ENCODE data around the gene TPM4.
"Not testable (repeated sequence)": the region's sequence is repeated elsewhere in the genome, so short reads cannot be mapped to it uniquely, and the experiment has no call there.

TPM4 gene

DNA sequence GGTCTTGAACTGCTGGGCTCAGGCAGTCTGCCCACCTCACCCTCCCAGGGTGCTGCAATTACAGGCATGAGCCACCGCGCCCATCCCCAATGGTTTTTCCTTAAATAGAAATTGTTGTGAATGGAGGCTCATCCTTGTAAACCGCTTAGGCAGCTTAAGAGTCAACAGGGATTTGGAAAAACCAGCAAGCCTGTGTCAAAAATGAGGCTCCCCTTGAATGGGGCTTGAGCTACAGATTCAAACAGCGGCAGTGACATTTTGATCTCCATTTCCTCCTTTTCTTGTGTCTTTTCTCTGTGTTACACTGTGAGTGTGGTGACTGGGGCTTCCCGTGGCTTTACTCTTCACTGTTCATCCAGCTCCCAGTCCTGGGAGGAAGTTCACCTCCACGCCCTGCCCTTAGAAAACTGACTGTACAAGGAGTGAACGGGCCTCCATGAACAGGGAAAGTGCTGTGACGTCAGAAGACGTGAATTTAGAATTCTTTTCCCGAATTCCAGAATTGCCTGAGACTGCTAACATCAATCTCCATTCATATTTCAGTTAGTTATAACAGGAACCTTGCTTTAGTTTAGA, 20.1 kb downstream of the TPM4 start:
- no peak for DNase-seq (ENCODE audit: low spot score)

DNA sequence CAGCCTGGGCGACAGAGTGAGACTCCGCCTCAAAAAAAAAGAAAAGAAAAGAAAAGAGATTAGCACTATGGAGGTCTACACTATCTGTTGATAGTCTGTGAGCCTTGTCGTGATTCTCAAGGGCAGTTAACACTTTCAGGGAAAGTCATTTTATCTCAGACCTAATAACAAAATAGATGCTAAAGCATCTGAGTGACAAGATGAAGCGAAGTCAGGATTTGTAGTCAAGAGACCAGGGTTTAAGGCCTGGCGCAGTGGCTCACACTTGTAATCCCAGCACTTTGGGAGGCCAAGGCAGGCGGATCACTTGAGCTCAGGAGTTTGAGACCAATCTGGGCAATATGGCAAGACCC, 22.1 kb downstream of the TPM4 start:
- DNase-seq (ENCODE audit: low spot score) = no peak

DNA sequence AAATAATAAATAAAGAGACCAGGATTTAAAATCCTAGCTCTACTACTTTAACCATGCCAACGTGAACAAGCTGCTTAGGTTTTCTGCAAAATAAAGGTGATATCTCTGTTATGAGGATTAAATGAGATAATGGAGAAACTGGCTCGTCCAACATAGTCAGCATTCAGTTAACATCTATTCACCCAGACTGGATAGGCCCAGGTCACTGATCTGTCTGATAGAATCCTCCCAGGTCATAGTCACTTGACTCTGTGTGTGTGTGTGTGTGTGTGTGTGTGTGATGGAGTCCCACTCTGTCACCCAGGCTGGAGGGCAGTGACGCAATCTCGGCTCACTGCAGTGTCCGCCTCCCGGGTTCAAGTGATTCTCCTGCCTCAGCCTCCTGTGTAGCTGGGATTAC, 22.5 kb downstream of the TPM4 start:
- DNase-seq (ENCODE audit: low spot score) = no peak

DNA sequence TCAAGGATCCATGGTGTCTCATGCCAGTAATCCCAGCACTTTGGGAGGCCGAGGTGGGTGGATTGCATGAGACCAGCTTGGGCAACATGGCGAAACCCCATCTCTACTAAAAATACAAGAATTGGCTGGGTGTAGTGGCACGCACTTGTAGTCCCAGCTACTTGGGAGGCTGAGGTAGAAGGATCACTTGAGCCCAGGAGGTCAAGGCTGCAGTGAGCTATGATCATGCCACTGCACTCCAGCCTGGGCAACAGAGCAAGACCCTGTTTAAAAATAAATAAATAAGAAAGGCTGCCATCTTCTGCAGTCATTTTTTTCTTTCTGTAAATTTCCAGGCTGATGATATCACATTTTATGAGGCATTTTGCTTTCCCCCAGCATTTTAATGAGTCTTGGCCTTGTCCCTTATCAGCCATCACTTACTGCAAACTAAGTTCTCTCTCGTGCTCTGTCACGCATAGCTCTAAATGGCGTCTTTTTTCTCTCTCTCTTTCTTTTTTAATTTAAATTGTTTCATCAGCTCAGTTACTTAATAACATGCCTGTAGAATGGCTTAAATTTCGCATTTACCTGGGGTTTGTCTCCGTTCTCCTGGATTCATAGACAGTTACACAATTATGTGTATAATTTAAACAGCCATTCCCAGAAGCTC, 23.1 kb downstream of the TPM4 start:
- not testable (repeated sequence) for DNase-seq (ENCODE audit: low spot score)

DNA sequence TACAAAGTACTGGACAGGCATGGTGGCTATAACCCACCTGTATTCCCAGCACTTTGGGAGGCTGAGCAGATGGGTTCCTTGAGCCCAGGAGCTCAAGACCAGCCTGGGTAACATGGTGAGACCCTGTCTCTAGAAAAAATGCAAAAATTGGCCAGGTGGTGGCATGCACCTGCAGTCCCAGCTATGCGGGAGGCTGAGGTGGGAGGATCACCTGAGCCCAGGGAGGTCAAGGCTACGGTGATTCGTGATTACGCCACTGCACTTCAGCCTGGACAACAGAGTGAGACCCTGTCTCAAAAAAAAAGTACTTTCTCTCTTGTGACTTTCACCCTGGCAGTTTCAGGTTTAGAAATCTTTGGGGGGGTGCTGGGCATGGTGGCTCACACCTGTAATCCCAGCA, 24.2 kb downstream of the TPM4 start:
- DNase-seq (ENCODE audit: low spot score) = no peak

DNA sequence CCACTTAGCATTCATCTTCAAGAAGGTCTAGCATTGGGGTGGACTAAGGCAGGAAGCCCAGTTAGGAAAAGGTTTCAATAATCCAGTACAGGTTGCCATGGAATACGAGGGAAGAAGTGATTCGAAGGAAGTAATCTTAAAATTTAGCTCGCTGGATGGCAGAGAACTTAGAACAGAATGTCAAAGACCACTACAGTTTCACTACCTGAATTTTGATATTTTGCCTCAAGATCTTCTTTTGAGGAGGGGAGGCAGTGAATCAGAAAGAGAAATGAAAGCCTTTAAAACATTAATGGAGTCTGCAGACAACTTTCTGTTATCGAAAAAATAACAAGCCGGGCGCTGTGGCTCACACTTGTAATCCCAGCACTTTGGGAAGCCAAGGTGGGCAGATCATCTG, 28.4 kb downstream of the TPM4 start:
- no peak for DNase-seq (ENCODE audit: low spot score)

DNA sequence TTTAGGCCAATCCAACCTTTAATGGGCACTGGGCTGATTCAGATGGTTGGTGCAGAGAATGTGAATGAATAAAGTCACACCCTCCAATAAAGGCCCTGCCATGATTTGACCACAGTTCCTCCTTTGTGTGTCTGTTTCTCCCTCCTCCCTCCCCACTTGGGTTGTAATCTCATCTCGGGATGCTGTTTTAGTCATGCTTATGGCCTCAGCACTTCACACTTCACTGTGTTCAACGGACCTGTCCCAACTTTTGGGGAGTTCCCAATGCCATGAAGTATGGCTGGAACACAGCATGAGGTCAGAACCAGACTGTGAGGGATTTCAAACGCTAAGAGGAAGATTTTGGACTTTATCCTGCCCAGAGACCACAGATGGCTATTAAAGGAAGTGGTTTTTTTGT, 29.8 kb downstream of the TPM4 start:
- DNase-seq (ENCODE audit: low spot score) = no peak

DNA sequence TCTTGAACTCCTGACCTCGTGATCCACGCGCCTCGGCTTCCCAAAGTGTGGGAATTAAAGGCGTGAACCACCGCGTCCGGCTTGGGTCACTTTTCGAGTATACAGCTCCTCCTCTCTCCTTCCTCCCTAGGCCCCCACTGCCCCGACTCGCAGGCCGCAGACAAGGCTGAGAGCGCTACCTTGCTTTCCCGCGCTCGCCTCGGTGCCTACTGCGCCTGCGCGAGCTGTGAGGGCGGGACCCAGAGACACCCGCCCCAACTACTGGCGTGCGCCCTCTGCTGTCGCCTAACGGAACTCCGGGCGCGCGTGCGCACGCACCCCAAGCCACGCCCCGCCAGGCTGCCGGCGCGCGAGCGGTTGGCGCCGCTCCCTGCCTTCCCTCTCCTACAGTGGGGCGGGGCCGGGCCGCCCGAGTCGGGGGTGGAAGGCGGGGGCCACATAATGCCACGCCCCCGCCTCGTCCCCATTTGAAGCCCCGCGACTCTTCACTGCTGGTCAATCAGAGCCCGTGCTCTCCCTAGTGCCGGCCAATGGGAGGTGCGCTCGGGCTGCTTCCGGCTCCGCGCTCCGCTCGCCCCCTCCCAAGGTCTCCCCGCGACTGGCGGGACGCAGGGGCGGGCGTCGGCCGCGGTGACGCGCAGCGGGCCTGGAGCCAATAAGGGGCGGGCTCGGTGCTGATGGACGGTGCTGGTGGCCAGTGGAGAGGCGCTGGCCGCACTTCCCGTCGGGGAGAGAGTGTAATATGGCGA, 35.0 kb downstream of the TPM4 start, which contains the start of gene RAB8A:
Gene RAB8A (plus strand): TSS at position 730 of the 749 bp plus-strand sequence. CDS start 13 bp downstream, at position 743.
- DNase-seq (ENCODE audit: low spot score) = peak; percentile 99

DNA sequence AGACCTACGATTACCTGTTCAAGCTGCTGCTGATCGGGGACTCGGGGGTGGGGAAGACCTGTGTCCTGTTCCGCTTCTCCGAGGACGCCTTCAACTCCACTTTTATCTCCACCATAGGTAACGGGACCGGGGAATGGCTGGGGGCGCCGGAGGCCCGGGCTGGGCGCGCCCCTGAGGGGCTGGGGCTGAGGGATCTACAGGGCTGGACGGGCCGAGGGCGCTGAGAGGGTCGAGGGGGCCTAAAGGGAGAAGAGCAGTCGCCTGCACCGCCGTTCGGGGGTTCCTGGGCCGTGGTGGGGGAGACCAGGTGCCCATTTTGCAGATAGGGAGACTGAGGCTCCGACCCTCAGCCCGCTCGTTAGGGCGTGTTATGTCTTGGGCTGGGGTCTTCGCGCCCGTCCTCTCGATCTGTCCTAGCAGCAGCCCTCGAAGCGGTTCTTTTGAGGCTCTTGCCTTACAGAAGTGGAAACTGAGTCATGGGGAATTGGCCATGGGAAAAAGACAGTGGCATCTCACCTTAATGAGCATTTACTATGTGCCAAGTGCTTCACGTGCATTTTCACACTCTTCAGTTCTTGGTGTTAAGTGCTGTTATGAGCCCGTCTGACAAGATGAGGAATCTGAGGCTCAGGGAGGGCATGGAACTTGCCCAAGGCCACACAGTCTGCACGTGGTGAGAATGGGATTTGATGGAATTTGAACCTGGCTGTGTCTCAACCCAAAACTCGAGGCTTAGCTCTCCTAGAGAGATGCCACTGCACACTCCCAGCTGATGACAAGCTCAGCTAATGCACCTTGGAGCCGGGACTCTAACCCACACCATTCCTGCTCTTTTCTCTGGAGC, 35.8 kb downstream of the TPM4 start:
- DNase-seq (ENCODE audit: low spot score) = no peak

DNA sequence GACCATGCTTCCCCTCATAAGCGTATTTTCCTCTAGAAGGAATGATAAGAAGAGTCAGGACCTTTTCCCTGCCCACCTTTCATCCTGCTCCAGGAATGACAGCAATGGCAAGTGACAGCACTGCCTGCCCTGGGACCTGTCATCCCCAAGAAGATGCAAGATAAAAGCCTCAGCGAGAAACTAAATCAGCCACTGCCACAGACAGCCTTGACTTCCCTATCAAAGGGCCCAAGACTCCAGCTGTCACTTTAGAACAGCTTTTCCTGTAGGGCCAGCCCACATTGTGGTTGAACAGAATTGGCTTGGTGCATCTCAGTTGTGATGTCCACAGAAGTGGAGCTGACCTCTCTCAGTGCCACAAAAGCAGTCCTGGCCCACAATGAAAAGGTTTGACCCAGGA, 36.5 kb downstream of the TPM4 start:
- no peak for DNase-seq (ENCODE audit: low spot score)

DNA sequence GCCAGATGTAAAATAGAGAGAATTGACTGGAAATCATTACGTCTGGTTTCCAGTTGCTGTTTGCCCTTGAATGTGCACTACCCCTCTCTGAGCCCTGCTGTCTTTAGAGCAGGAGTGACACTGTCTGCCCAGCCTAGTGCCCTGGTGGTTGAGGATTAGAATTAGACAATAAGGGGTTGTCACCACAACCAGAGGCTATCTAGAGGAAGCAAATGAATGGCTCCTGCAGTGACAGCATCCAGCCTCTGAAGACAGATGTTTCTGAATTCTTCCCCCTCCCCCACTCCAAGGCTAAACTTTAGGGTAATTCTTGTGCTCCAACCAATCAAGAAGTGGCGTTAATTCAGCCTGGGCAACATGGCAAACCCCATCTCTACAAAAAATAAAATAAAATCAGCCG, 37.4 kb downstream of the TPM4 start:
- no peak for DNase-seq (ENCODE audit: low spot score)

DNA sequence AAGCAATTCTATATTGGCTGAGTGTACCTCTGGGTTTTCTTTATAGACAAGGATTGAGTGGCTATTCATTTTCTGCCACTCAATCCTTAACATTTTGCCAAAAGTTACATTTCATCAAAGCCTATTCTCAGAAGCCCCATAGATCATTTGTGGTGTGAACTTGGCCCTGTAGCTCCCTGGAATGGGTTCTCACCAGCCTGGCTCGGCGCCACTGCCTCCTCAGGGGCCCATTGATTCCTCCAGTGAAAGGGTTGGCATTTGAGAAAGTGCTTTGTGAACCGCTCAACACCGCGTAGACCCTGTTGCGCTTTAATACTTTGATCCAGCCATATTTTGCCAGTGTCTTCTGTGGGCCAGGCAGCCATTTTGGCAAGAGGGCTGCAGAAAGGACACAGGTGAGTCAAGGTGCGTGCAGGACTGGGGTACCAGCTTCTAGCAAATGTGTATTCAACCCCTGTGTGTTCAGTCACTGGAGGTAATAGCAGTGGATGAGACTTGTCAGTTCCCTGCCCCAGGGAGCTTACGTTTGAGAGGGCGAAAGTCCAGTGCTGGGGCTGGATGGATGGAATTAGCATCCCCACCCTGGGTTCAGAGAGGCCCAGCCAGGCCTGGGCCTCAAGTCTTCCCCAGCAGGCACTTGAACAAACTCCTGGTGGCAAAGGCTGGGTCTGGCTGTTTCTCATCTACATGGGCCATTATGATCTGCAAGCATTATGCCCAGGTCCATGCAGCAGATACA, 39.2 kb downstream of the TPM4 start:
- DNase-seq (ENCODE audit: low spot score) = peak; percentile 54

DNA sequence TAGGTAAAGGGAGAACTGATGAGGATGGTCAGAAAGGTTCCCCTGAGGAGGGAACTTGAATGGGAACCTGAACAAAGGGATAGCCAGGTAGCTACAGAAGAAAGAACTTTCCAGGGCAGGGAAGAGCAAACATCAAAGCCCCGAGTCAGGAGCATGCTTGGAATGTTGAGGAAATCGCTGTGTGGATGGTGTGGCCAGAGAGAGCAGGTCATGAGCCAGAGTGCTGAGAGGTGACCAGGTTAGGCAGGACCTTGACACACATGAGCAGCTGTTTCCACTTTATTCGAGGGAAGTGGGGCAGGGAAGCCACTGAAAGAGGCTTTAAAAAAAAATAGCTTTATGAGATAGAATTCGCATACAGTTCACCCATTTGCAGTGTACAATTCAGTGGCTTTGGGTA, 39.8 kb downstream of the TPM4 start:
- no peak for DNase-seq (ENCODE audit: low spot score)

DNA sequence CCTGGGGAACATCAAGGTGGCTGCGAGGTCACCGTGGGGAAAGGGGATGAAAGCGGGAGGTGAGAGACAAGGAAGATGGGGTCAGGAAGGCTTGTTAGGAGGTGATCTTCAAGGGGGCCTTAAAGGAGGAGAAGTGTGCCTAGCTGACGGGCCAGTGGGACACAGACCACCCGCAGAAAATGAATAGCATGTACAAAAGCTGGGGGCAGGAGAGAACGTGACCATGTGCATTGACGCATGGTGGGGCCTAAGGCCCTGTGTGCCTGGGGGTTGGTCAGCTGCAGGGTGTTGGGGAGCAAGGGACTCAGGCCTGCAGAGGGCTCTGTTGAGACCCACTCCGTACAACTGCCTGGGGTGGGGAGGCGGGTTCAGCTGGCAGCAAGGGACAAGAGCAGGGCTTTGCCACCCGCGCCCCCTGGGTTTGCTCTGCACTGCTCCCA, 41.3 kb downstream of the TPM4 start:
- no peak for DNase-seq (ENCODE audit: low spot score)

DNA sequence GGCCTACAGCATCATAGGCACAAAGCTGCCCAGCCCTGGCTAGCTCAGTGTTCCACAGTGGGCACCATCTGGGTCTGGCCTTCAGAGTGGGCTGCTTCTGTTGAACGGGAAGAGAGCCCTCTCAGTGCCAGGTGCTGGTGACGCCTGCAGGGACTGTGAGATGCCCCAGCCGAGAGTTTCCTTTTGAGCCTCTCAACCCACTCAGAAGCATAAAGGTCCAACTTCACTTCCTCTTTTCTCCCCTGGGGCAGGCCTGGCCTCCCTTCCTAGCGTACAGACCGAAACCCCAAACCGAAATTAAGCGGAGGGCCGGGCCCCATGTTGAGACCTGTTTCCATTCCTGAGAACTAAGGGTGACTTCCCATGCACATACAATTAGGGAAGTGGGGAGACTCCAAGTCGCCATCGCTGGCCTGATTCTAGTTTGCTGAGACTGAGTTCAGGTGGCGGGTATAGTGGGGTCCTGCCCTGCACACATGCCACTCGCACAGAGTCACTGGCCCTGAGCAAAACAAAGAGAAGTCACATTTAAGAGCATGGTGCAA, 42.3 kb downstream of the TPM4 start:
- DNase-seq (ENCODE audit: low spot score) = no peak

DNA sequence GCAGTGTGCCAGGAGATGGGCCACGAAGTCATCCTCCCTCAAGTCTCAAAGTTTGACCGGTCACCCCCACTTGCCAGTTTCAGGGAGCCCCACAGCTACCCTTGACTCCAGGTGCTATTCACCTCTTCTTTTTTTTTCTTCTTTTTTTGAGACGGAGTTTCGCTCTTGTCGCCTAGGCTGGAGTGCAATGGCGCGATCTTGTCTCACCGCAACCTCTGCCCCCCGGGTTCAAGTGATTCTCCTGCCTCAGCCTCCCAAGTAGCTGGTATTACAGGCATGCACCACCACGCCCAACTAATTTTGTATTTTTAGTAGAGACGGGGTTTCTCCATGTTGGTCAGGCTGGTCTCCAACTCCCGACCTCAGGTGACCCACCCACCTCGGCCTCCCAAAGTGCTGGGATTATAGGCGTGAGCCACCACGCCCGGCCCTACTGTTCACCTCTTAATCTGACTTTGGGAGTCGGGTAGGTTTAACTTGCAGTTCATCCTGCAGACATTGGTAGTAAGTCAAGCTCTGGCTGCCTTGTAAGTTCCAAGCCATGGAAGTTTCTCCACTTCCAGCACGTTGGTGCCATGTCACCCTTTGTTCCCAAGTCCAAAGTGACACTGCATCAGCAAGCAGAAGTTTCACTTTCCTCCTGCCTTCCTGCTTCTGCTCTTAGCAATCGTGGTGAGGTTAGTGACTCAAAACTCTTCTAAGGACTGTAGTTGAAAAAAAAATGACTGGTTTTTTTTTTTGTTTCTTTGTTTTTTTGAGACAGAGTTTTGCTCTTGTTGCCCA, 43.0 kb downstream of the TPM4 start:
- DNase-seq (ENCODE audit: low spot score) = not testable (repeated sequence)

DNA sequence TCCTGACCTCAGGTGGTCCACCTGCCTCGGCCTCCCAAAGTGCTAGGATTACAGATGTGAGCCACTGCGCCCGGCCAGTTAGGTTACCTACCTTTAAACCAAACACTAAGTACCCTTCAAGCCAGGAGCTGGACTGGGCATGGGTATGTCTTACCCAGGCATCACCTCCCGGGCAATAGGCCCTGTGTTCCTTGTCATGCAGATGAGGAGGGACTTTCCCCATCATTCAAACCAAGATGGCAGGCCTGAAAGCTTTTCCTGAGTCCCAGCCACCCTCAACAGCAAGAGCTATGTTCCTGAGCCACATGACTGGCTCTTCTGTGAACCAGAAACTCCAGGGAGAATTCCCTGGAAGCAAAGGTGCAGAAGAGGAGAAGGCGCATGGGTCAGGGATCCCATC, 44.8 kb downstream of the TPM4 start:
- DNase-seq (ENCODE audit: low spot score) = no peak

DNA sequence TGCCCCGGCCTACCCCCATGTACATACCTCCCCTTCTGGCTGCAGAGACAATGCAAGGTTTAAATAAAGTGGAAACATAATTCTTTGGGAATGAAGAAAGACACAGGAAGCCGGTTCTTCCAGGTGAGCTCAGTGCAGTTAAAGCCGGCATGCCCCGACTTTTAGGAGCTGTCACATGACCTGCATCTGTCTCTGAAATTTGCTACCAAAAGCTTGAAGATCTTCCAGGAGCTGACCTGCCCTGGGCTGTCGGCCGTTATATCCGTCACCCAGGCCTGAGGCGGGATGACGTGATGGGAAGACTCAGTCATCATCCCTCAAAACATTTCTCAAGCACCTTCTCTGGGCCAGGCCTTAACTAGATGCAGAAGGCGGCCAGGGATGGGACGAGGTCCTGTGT, 45.7 kb downstream of the TPM4 start:
- DNase-seq (ENCODE audit: low spot score) = no peak

DNA sequence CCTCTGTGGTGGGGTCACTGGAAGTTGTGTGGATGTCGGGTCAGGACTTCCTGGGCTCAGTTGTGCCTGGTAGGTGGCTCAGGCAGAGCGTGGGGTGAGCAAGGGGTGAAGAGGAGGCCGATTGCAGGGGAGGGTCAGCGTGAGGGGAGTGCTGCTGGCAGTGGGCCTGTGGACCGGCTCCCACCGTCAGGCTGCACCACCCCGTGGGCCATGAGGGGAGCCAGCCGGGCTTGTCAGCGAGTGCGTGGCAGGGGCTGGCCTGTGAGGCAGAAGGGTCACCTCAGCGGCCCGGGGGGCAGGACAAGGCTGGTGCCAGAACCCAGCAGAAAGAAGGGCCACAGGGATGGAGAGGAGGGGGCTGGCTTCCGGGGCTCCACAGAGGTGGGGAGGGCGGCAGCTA, 48.7 kb downstream of the TPM4 start:
- no peak for DNase-seq (ENCODE audit: low spot score)

DNA sequence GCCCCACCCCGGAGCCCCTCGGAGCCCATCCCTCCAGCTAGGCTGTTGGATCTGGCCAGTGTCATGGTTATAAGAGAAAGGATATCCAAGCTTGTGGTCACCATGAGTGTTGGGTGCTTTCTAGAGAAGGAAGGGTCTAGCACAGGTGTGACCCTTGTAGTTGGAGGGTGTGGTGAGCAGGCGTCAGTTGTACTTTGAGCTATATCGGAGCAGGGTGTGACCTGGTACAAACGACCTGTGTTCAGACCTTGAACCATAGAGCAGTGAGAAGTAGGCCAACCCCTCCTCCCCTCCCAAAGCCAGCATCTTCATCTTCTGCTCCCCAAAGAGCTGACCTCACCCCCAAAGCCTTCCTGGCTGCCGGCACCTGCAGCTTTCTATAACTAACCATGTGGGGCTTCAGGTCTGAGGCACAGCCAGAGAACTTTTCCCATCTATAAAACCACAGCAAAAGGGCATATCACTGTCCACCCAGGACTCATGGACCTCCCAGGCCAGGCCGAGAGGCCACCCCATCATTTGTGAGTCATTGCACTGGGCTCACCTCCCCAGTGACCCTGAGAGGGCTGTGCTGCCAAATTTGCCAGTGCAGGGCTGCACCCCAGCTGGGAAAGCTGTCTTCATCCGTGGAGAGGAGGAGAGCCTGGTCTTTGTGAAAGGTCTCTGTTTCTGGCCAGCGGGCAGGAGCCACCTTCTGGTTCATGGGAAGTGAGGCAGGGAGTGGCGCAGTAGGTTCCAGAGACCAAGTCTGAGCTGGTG, 49.6 kb downstream of the TPM4 start:
- no peak for DNase-seq (ENCODE audit: low spot score)

Measured in putamen (tissue), 1 donor.